Natural killer cell (primary cell): Measurements from ENCODE around the gene PDCD7. TPM values are rescaled to one million over a fixed set of nuclear protein-coding genes. Genes with fewer than 3 reads are reported as not detected.

Experiments
- ATAC-seq, 3 donors: fragments of 150-1000 bp in 2 of 3; fragments of 200-7000 bp in 1 of 3; cut with Tn5 transposase; 1 replicate in 1 of 3; 2 replicates in 2 of 3; pipeline ENCODE4 v1.10.0; 2021; ENCODE audit warnings: mild to moderate bottlenecking in 2 of 3, moderate library complexity in 2 of 3
- DNase-seq, 2 donors: peaks; one replicate each; pipeline versions ENCODE4 v3.0.0 to v3.0.0-alpha.2; 2013 to 2021; ENCODE audit warnings: mixed read lengths in 1 of 2
- H3K27ac ChIP-seq: one replicate; pipeline ENCODE4 v1.5.1; 2013; ENCODE audit warnings: mild to moderate bottlenecking, low read length
- H3K27me3 ChIP-seq: one replicate; pipeline ENCODE4 v1.6.1; 2013; ENCODE audit warnings: low read length; ENCODE audit not compliant: control insufficient read depth, insufficient read depth
- H3K36me3 ChIP-seq: one replicate; pipeline ENCODE4 v1.6.1; 2013; ENCODE audit warnings: low read length; ENCODE audit not compliant: control insufficient read depth, insufficient read depth
- H3K4me1 ChIP-seq: one replicate; pipeline ENCODE4 v1.6.1; 2013; ENCODE audit warnings: low read length; ENCODE audit not compliant: control insufficient read depth, insufficient read depth
- H3K4me3 ChIP-seq: one replicate; pipeline ENCODE4 v1.5.1; 2013; ENCODE audit warnings: low read length
- H3K9me3 ChIP-seq: one replicate; pipeline ENCODE4 v1.6.1; 2013; ENCODE audit warnings: low read length; ENCODE audit not compliant: control insufficient read depth, insufficient read depth
- H3K27ac Mint-ChIP-seq, 2 donors: one replicate each; pipeline ENCODE4 v1.8.0; 2022; ENCODE audit warnings: mild to moderate bottlenecking in 2 of 2, mixed read lengths in 2 of 2, moderate library complexity in 1 of 2
- H3K27me3 Mint-ChIP-seq, 2 donors: one replicate each; pipeline ENCODE4 v1.8.0; 2022; ENCODE audit warnings: low read depth in 2 of 2, mixed read lengths in 2 of 2
- H3K36me3 Mint-ChIP-seq: one replicate; pipeline ENCODE4 v1.8.0; 2022; ENCODE audit warnings: mixed read lengths
- H3K4me1 Mint-ChIP-seq, 2 donors: one replicate each; pipeline ENCODE4 v1.8.0; 2022; ENCODE audit warnings: mixed read lengths in 2 of 2
- H3K4me3 Mint-ChIP-seq: one replicate; pipeline ENCODE4 v1.8.0; 2022; ENCODE audit warnings: mild to moderate bottlenecking, moderate library complexity, mixed read lengths
- H3K9me3 Mint-ChIP-seq, 2 donors: one replicate each; pipeline ENCODE4 v1.8.0; 2022; ENCODE audit warnings: mixed read lengths in 2 of 2
- CTCF ChIP-seq: fragments of 200-600 bp; IDR thresholded peaks from one replicate; pipeline ENCODE4 v1.8.0; 2022; ENCODE audit warnings: antibody characterized with exemption
- WGBS: methylation state at CpG from one replicate; pipeline ENCODE4 v1.1.7; 2013; ENCODE audit warnings: missing lambda C conversion rate; ENCODE audit not compliant: insufficient coverage; 5-methylcytosine and 5-hydroxymethylcytosine counted together
- intact Hi-C: fragments of 100-400 bp; cut with micrococcal nuclease; formaldehyde crosslinking; loops from one replicate; pipeline ENCODE4 v1.14.2; 2022
- total RNA-seq, 4 donors: library from RNA; stranded (reverse); fragments of 120-200 nt in 1 of 4; gene quantifications; one replicate each; pipeline versions ENCODE4 v1.2.3 to v1.2.4, GENCODE V29; 2013 to 2022

Gene PDCD7
- total RNA-seq, 3 donors from 2014 or later (not counting 1 experiment from before 2014, with no cell fraction given), result 19.1 to 33.9 (median 26.7) TPM

GRCh38 chr15:65174509-65174908 is 40.9 kb upstream of the PDCD7 start:
- no peak for ATAC-seq
- DNase-seq, result no peak
- Histone ChIP-seq H3K9me3 (no peaks in the 10 kb centered on the region), H3K4me1 (no peaks in the 10 kb centered on the region), H3K36me3 (peaks cover 68% of the 10 kb centered on the region), H3K27me3 (no peaks in the 10 kb centered on the region), H3K4me3 (no peak overlapping the region), H3K27ac (no peak overlapping the region)
- TF ChIP-seq CTCF, result no peak
- intact Hi-C loops, result no loop called here
- 97% methylated on average over 3 of the region's 5 CpGs for WGBS
- H3K4me1 Mint-ChIP-seq, result no peaks in the 10 kb centered on the region
- H3K27me3 Mint-ChIP-seq, result no peaks in the 10 kb centered on the region
- no peak overlapping the region for H3K27ac Mint-ChIP-seq
- H3K4me3 Mint-ChIP-seq, result no peak overlapping the region
- no peaks in the 10 kb centered on the region for H3K9me3 Mint-ChIP-seq
- H3K36me3 Mint-ChIP-seq, result no peaks in the 10 kb centered on the region

- ATAC-seq, result no peak
- H3K36me3 Mint-ChIP-seq, result no peaks in the 10 kb centered on the region
- WGBS, result 91% methylated on average over 5 of the region's 5 CpGs
- H3K27ac ChIP-seq, result no peak overlapping the region
- no peaks in the 10 kb centered on the region for H3K27me3 Mint-ChIP-seq
- DNase-seq, result no peak
- H3K9me3 Mint-ChIP-seq, result no peaks in the 10 kb centered on the region
- H3K4me3 Mint-ChIP-seq, result no peak overlapping the region
- no peak for TF ChIP-seq CTCF
- no peak overlapping the region for H3K4me3 ChIP-seq
- H3K4me1 Mint-ChIP-seq, result no peaks in the 10 kb centered on the region
- no peaks in the 10 kb centered on the region for H3K27me3 ChIP-seq
- H3K27ac Mint-ChIP-seq, result no peak overlapping the region
- H3K9me3 ChIP-seq, result no peaks in the 10 kb centered on the region
- intact Hi-C loops, result no loop called here
- H3K4me1 ChIP-seq, result no peaks in the 10 kb centered on the region
- peaks cover 49% of the 10 kb centered on the region for H3K36me3 ChIP-seq
Measured at GRCh38 chr15:65172531-65172930, 38.9 kb upstream of the PDCD7 start.

GRCh38 chr15:65171428-65171827 is 37.8 kb upstream of the PDCD7 start:
- H3K36me3 ChIP-seq, result peaks cover 48% of the 10 kb centered on the region
- no peak overlapping the region for H3K4me3 ChIP-seq
- no peak overlapping the region for H3K27ac Mint-ChIP-seq
- H3K36me3 Mint-ChIP-seq, result no peaks in the 10 kb centered on the region
- DNase-seq (no peak), ATAC-seq (no peak)
- no peak for TF ChIP-seq CTCF
- no peaks in the 10 kb centered on the region for H3K9me3 ChIP-seq
- WGBS, result 98% methylated on average over 4 of the region's 5 CpGs
- no peaks in the 10 kb centered on the region for H3K27me3 ChIP-seq
- H3K4me3 Mint-ChIP-seq, result no peak overlapping the region
- no peaks in the 10 kb centered on the region for H3K4me1 ChIP-seq
- intact Hi-C loops, result no loop called here
- H3K9me3 Mint-ChIP-seq, result no peaks in the 10 kb centered on the region
- no peak overlapping the region for H3K27ac ChIP-seq
- H3K4me1 Mint-ChIP-seq, result no peaks in the 10 kb centered on the region
- no peaks in the 10 kb centered on the region for H3K27me3 Mint-ChIP-seq

GRCh38 chr15:65165875-65166274 is 32.3 kb upstream of the PDCD7 start:
- Mint-ChIP-seq H3K36me3 (peaks cover 5% of the 10 kb centered on the region), H3K4me3 (no peak overlapping the region), H3K27ac (no peak overlapping the region), H3K9me3 (no peaks in the 10 kb centered on the region), H3K4me1 (peaks cover 1 to 2% of the 10 kb centered on the region in 2 donors), H3K27me3 (no peaks in the 10 kb centered on the region)
- ATAC-seq, result no peak
- intact Hi-C loops, result no loop called here
- H3K36me3 ChIP-seq, result peaks cover 37% of the 10 kb centered on the region
- TF ChIP-seq CTCF, result no peak
- no peaks in the 10 kb centered on the region for H3K27me3 ChIP-seq
- no peaks in the 10 kb centered on the region for H3K9me3 ChIP-seq
- no peak overlapping the region for H3K27ac ChIP-seq
- 100% methylated on average over 1 of the region's 2 CpGs for WGBS
- no peak for DNase-seq
- no peak overlapping the region for H3K4me3 ChIP-seq
- H3K4me1 ChIP-seq, result no peaks in the 10 kb centered on the region
